Gastrocnemius medialis (tissue), 4 donors: ENCODE measurements around the gene MEIOSIN.

Experiments
- CTCF ChIP-seq, 5 experiments: fragments of 450-650 bp in 3 of 5; fragments of 200-600 bp in 2 of 5; sonication (generic) in 2 of 5; IDR thresholded peaks in 4 of 5; conservative IDR thresholded peaks in 1 of 5; 1 replicate in 4 of 5; 2 replicates in 1 of 5; pipeline ENCODE4 v1.5.1; 2016 to 2019; ENCODE audit warnings: antibody characterized with exemption in 5 of 5, mild to moderate bottlenecking in 3 of 5, moderate library complexity in 3 of 5
- POLR2A ChIP-seq, 2 donors: fragments of 450-650 bp; IDR thresholded peaks; one replicate each; pipeline ENCODE4 v1.6.1; 2017; ENCODE audit warnings: antibody characterized with exemption in 2 of 2, mild to moderate bottlenecking in 2 of 2, moderate library complexity in 2 of 2

- TF ChIP-seq CTCF (IDR thresholded peaks at IDR 0.05 in 4 of 5, conservative IDR thresholded peaks at IDR 0.05 in 1 of 5), result no peak
- no peak for TF ChIP-seq POLR2A (IDR thresholded peaks at IDR 0.05)
Measured at GRCh38 chr19:45753548-45753947, 20.3 kb downstream of the MEIOSIN start.
